HG03457 (cell line): ENCODE results near the gene TNKS2.
A peak's percentile ranks its signal among the peaks of the same experiment; 100 is the strongest.
"Not testable (repeated sequence)": the region's sequence is repeated elsewhere in the genome, so short reads cannot be mapped to it uniquely, and the experiment has no call there.

ENCODE experiments used
- ATAC-seq: cut with Tn5 transposase; IDR thresholded peaks from one replicate; pipeline ENCODE4 v1.9.1; 2021; ENCODE audit warnings: moderate number of reproducible peaks; ENCODE audit not compliant: unreplicated experiment

TNKS2 gene

DNA sequence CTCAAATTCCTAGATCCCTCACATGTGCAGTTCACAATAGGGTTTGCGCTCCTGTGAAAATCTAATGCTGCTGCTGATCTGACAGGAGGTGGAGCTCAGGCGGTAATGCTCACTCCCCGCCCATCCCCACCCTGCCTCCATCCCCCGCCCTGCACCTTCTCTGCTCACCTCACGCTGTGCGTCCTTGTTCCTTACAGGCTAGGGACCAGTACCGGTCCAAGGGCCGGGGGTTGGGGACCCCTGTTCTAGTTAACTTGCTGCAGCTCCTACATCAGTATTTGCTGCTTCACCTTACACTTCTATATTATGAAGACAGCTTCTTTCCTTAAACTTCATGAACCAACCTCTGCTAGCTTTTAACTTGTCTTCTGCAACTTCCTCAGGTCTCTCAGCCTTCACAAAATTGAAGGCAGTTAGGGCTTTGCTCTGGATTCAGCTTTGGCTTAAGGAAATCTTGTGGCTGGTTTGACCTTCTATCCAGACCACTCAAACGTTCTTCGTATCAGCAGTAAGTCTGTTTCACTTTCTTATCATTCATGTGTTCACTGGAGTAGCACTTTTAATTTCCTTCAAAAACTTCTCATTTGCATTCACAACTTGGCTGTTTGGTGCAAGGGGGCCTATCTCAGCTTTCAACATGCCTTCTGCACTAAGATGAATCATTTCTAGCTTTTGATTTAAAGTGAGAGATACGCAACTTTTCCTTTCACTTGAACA, 1.7 kb upstream of the TNKS2 start:
- ATAC-seq: no peak

DNA sequence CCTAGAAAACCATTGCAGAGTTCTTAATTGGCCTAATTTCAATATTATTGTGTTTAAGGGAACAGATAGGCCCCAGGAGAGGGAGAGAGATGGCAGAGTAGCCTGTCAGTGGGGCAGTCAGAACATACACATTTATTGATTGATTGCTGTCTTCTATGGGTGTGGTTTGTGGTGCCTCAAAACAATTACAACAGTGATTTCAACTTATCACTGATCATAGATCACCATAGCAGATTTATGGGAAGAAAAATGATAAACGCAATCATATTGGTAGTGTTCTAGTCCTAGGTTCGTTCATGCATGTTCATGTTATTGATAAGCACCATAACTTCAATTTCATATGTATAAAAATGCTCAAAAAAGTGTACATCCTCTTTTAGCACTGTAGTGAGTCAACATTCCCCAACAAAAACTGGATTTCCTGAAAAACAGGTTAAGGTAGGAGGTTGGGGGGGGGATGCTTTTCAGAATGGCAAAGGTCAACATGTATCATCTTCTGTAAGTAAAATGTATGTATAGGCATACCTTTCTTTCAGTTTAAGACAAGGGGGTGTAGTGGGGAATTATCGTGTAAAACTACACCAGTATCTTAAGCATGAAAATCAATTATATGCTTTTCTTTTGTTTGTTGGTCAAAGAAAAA, 1.1 kb upstream of the TNKS2 start:
- ATAC-seq: no peak

DNA sequence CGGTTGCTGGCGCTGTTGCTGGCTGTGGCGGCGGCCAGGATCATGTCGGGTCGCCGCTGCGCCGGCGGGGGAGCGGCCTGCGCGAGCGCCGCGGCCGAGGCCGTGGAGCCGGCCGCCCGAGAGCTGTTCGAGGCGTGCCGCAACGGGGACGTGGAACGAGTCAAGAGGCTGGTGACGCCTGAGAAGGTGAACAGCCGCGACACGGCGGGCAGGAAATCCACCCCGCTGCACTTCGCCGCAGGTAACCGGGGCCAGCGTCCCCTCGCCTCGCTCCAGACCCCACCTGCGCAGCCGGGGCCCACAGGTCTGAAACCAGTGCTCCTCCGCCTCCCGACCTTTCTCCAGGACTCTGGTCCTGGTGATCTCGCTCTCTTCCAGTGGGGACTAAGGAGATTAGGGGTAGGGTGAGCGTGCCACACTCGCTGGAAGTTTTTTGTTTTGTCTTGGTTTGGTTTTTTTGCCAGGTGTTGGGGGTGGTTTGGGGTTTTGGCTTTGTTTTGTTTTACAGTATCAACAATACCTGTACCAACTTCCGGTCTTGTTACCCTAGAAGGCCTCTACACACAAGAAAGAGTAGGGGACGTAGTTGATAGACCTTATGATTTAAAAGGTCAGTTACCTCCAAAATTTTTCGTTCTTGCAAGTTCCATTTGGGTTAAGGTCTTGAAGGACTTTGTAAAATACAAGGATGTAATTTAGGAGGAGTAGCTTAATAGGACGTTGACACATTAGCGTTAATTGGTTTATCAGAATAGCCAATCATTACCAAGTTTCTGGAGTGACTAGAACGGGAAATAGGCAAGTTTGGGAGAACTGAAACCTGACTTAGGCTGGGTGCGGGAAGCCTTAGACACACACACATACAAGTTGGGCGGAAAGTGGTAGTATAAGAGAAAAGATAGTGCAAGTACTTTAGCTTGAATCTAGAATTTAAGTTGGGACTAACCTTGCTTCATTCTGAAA, 704 bp downstream of the TNKS2 start:
- peak; percentile 27 for ATAC-seq

DNA sequence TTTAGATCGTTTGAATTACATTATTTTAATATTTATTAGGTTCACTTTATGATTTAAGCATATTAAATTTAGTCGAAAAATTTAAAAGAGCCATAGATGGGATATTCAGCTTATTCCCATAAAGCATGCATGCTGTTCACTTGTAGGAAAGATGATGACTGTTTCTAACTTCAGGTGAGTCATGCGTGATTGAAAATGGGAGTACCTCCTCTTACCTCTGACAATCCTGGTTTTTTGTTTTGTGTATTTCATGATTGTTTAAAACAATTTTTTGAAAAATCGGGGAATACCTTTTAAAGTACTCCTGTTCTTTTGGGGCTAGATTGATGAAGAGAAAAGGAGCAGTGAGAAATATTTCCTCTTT, 1.4 kb downstream of the TNKS2 start:
- no peak for ATAC-seq

- ATAC-seq: no peak
Measured at GRCh38 chr10:91800182-91800581, 2.0 kb downstream of the TNKS2 start.

GRCh38 chr10:91800756-91801155, 2.5 kb downstream of the TNKS2 start:
- ATAC-seq: no peak

- ATAC-seq: no peak
Measured at GRCh38 chr10:91803386-91804125, 5.3 kb downstream of the TNKS2 start.

DNA sequence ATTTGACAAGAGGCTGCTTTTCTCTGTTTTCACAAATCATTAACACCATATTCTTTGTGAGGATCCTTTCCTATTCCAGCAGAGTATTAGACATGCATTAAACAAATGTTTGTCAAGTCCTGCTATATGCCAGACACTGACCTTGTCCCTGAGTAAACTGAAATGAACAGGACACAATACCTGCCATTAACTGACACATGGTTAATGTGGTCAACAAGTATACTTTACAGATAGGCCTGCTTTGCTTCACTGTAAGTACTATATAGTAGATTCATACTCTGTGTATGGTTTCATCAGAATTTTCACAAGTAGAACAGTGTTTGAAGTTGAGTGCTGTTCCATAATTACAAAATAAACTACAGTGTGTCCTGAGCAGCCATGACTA, 5.9 kb downstream of the TNKS2 start:
- no peak for ATAC-seq

GRCh38 chr10:91805110-91805838, 7.0 kb downstream of the TNKS2 start:
- no peak for ATAC-seq

DNA sequence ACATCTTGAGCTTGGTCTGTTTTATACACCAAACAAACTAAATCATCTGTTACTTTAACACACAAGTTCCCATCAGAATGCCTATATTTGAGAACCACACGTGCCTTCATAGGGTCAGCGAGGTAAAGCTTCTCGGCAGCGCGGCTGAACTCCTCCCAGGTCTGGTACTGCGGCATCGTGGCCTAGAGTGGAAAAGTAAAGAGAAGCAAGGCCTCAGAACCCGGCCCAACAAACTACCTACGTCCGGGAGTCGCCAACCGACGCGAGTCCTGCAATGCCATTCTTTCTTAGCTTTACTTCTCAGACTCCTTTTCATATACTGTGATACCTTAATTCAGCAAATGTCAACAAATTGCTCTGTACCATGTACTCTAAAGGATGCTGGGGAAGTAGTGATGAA, 9.0 kb downstream of the TNKS2 start:
- not testable (repeated sequence) for ATAC-seq

GRCh38 chr10:91813251-91813650, 15.0 kb downstream of the TNKS2 start:
- no peak for ATAC-seq

- no peak for ATAC-seq
Measured at GRCh38 chr10:91816981-91817380, 18.8 kb downstream of the TNKS2 start.

DNA sequence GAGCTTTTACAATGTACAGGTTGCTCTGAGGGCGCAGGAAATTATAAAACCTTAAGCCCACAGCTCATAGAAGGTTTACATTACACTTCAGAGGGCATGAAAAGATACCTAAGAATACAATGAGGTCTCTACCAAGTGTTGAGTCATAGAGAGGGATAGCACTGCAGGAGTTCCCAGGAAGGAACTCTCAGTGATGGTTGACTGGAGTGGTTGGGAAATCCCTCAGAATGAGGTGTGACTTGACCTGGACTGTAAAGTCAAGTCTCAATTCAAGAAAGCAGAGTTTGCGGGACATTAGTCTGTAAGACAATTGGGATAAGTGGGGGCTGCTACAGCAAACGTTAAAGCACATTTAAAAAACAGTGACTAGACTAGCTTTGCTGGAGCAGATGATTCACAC, 21.9 kb downstream of the TNKS2 start:
- ATAC-seq: no peak

- no peak for ATAC-seq
Measured at GRCh38 chr10:91824076-91824475, 25.9 kb downstream of the TNKS2 start.

GRCh38 chr10:91829268-91829667, 31.0 kb downstream of the TNKS2 start:
- no peak for ATAC-seq

- ATAC-seq: no peak
Measured at GRCh38 chr10:91838199-91838598, 40.0 kb downstream of the TNKS2 start.

DNA sequence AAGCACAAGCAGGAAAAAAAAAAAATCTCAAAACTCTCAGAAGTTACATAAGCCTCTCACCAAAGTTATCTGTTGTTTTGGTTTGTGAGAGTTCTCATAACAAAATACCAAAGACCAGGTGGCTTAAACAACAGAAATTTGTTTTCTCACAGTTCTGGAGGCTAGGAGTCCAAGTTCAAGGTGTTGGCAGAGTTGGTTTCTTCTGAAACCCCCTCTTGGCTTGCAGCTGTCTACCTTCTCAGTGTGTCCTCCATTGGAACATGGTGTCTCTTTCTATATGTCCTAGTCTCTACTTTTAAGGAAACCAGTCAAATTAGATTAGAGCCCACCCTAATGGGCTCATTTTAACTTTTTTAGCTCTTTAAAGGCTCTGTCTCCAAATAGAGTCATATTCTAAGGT, 44.9 kb downstream of the TNKS2 start:
- no peak for ATAC-seq

DNA sequence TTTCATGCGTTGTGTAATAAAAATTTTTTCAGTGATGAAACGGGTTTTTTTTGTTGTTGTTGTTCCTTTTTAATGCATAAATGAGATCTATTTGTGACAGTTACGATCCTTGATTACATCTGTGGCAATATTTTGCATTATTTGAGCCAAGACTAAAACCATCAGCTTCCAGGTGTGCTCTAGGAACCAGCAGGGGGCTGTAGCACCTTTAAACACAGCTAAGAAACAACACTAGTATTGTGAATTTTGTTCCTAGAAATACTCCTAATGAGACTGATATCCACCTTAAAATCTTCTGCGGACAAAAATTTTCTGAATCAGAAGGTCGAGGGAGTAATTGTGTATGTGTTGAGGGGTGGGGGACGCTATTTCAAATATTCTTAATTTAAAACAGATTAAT, 58.4 kb downstream of the TNKS2 start:
- no peak for ATAC-seq

GRCh38 chr10:91860885-91861284, 62.7 kb downstream of the TNKS2 start:
- no peak for ATAC-seq

DNA sequence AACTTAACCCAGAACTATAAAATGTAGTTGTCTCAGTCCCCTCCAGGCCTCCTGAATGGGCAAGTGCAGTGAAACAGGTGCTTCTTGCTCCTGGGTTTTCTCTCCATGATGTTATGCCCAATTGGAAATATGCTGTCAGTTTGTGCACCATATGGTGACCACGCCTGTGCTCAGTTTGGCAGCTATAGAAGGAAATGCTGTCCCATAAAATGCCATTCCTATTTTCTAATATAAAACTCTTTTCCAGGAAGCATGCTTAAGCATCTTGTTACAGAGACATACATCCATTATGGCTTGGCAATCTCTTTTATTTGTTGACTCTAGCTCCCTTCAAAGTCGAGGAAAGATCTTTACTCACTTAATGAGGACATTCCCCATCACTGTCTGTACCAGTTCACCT, 65.9 kb downstream of the TNKS2 start:
- no peak for ATAC-seq
